HG02852 (cell line): ENCODE measurements around the gene DEPDC7.
A peak's percentile ranks its signal among the peaks of the same experiment; 100 is the strongest.

Experiments
- ATAC-seq: cut with Tn5 transposase; IDR thresholded peaks from one replicate; pipeline ENCODE4 v1.9.1; 2021; ENCODE audit warnings: mild to moderate bottlenecking, moderate library complexity; ENCODE audit not compliant: unreplicated experiment

The DEPDC7 gene

GRCh38 chr11:33059331-33060007 is 43.8 kb downstream of the DEPDC7 start:
- no peak for ATAC-seq

- no peak for ATAC-seq
These were observed 44.6 kb downstream of the DEPDC7 start for GRCh38 chr11:33060271-33060670.

- no peak for ATAC-seq
These were observed 46.5 kb downstream of the DEPDC7 start for GRCh38 chr11:33062137-33062536.

GRCh38 chr11:33063326-33063881 is 47.7 kb downstream of the DEPDC7 start:
- peak; percentile 57 for ATAC-seq

GRCh38 chr11:33064033-33064825 is 48.6 kb downstream of the DEPDC7 start:
- ATAC-seq, result no peak

- ATAC-seq, result no peak
These were observed 49.2 kb downstream of the DEPDC7 start for GRCh38 chr11:33064866-33065265.

GRCh38 chr11:33065445-33066178 is 49.9 kb downstream of the DEPDC7 start:
- ATAC-seq, result no peak

- no peak for ATAC-seq
These were observed 51.6 kb downstream of the DEPDC7 start for GRCh38 chr11:33067294-33067693.

GRCh38 chr11:33068611-33069340 is 53.1 kb downstream of the DEPDC7 start:
- no peak for ATAC-seq

GRCh38 chr11:33072465-33072864 is 56.8 kb downstream of the DEPDC7 start:
- no peak for ATAC-seq
